HUES48 (cell line): ENCODE measurements around the gene DYNC2LI1.

Source experiments
- H3K27ac ChIP-seq: one replicate; pipeline ENCODE4 v1.7.0; 2013; ENCODE audit warnings: low read depth, low read length, inconsistent platforms
- H3K27me3 ChIP-seq: 2 replicates; pipeline ENCODE4 v1.6.1; 2013; ENCODE audit warnings: mild to moderate bottlenecking, low read length; ENCODE audit not compliant: control insufficient read depth, insufficient read depth
- H3K36me3 ChIP-seq: 2 replicates; pipeline ENCODE4 v1.6.1; 2013; ENCODE audit warnings: low read length; ENCODE audit not compliant: control insufficient read depth, insufficient read depth
- H3K4me1 ChIP-seq: 2 replicates; pipeline ENCODE4 v1.6.1; 2013; ENCODE audit warnings: mild to moderate bottlenecking, low read length; ENCODE audit not compliant: control insufficient read depth, insufficient read depth
- H3K4me3 ChIP-seq: 2 replicates; pipeline ENCODE4 v1.5.1; 2013; ENCODE audit warnings: mild to moderate bottlenecking, low read depth, low read length
- H3K9ac ChIP-seq: 2 replicates; pipeline ENCODE4 v1.6.1; 2013; ENCODE audit warnings: mild to moderate bottlenecking, low read depth, low read length, moderate library complexity
- H3K9me3 ChIP-seq: 2 replicates; pipeline ENCODE4 v1.6.1; 2013; ENCODE audit warnings: low read length; ENCODE audit not compliant: control insufficient read depth, insufficient read depth

The DYNC2LI1 gene

DNA sequence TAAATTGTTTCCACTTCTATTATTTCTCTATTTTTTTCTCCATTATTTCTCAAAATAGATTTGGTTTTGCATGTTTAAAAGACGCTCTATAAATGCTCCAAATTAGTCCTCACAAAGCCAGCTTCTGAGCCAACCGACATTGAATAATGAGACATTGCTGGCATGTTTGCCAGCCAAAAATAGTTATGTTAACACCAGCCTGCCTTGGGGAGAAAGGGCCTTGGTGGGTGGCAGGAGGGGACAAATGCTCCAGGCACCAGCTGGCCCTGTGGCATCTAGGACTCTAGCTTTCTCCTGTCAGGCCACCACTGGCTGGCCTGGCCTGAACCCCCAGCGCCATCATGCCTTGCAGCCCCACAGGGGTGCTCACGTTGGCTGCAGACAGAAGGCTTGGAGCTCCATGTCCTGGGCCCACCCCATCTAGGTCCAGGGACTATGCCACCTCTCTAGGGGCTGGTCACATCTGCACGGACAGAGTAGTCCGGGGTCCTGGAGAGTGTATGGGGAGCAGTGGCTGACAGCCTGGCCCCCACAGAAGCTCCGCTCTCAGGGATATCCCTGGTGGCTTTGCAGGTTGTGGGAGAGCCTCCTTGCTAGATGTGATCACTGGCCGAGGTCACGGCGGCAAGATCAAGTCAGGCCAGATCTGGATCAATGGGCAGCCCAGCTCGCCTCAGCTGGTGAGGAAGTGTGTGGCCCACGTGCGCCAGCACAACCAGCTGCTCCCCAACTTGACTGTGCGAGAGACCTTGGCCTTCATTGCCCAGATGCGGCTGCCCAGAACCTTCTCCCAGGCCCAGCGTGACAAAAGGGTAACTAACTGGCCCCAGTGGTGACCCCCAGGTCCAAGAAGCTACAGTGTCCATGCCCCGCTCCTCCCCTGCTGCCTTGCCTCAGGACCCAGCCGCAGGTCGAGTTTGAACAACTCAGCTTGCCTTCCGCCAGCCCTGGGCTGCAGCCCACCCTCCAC lies 77.5 kb downstream of the DYNC2LI1 start:
- Histone ChIP-seq H3K27me3 (no peaks in the 10 kb centered on the region), H3K4me1 (no peaks in the 10 kb centered on the region), H3K36me3 (no peaks in the 10 kb centered on the region), H3K9me3 (no peaks in the 10 kb centered on the region), H3K4me3 (no peak overlapping the region), H3K9ac (no peak overlapping the region), H3K27ac (no peak overlapping the region)

DNA sequence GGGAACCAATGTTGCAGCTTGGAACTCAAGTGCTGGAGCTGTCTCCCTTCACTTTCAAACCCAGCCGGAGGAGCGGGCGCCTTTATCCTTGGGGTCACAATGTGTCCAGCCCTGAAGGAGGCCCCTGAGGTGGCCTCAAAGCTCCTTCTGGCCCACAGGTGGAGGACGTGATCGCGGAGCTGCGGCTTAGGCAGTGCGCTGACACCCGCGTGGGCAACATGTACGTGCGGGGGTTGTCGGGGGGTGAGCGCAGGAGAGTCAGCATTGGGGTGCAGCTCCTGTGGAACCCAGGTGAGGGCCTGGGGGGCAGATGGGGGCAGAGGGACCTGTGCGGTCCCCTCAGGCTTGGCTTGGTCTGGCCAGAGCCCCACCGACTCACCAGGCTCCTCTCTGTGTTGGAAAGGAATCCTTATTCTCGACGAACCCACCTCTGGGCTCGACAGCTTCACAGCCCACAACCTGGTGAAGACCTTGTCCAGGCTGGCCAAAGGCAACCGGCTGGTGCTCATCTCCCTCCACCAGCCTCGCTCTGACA lies 78.4 kb downstream of the DYNC2LI1 start:
- H3K4me3 ChIP-seq: no peak overlapping the region
- H3K9ac ChIP-seq: no peak overlapping the region
- H3K27ac ChIP-seq: no peak overlapping the region
- H3K4me1 ChIP-seq: no peaks in the 10 kb centered on the region
- no peaks in the 10 kb centered on the region for H3K36me3 ChIP-seq
- H3K27me3 ChIP-seq: no peaks in the 10 kb centered on the region
- H3K9me3 ChIP-seq: no peaks in the 10 kb centered on the region

DNA sequence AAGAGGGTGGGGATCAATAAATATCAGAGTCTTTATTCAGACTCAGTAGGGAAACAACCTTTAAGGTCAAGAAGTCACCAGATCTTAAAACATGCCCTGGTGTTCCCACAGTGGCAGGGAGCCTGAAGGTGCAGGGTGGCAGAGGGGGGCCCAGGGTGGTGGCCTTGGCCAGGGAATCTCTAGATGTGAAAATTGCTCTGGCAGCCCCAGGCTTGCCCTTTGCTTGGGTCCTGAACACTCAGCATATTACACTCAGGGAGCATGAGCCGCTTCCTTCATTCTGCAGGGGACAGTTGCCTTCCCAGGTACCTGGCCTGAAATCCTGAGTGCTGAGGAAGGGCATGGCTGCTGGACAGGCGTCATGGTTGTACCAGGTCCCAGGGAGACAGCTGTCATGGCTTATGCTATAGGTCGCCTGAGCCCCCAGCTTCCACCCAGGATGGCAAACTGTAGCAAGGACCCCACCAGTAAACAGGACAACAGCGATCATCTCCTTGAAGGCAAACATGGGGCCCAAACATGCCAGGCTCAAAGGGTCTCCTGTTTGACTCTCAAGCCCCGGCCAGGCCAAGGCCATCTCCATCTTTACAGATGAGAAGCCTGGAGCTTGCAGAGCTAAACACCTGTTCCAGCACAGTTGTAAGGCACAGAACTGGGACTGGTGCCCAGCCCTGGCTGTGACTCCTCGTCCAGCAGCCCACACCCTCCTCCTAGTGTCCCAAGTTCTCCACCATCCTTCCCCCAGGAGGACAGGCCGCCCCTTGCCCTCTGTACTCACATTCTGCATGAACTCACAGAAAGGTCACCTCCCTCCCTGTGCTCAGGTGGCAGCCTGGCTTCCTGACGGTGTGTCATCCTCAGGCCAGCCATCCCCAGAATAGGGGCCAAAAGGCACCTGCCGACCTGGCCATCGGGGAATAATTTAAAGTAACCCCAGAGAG lies 79.6 kb downstream of the DYNC2LI1 start:
- Histone ChIP-seq H3K4me3 (no peak overlapping the region), H3K27me3 (peaks cover 1% of the 10 kb centered on the region; the same call in 1 of the 2 replicates), H3K27ac (no peak overlapping the region), H3K9ac (no peak overlapping the region), H3K4me1 (no peaks in the 10 kb centered on the region), H3K36me3 (no peaks in the 10 kb centered on the region), H3K9me3 (no peaks in the 10 kb centered on the region)

DNA sequence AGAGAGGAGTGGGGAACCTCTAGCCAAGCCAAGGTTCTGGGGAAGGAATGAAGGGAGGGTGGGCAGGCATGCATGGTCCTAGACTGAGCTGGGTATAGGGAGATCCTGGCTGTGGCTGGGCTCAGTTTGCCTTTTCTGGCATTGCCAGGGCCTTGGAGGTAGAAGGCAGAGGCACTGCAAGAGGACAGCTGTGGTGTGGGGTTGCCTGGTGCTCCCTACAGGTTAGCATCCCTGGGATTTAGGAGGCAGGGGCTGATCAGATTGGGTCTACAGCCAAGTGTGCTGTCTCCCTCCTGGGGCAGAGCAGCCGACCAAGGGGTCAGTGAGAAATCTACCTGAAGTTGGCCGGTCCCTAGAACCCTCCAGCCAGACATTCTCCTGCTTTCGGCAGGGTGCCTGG lies 80.8 kb downstream of the DYNC2LI1 start:
- Histone ChIP-seq H3K27me3 (peaks cover 6% of the 10 kb centered on the region; the same call in 1 of the 2 replicates), H3K36me3 (no peaks in the 10 kb centered on the region), H3K4me1 (no peaks in the 10 kb centered on the region), H3K4me3 (no peak overlapping the region), H3K27ac (no peak overlapping the region), H3K9me3 (no peaks in the 10 kb centered on the region), H3K9ac (no peak overlapping the region)

DNA sequence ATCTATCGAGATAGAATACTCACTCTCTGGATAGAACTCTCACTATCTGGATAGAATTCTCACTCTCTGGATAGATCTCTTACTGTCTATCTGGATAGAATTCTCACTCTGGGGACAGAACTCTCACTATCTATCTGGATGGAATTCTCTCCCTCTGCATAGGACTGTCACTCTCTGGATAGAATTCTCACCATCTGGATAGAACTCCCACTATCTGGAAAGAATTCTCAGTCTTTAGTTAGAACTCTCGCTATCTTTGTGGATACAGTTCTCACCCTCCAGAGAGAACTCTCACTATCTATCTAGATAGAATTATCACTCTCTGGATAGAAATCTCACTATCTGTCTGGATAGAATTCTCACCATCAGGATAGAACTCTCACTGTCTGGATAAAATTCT lies 81.5 kb downstream of the DYNC2LI1 start:
- no peak overlapping the region for H3K9ac ChIP-seq
- H3K27me3 ChIP-seq: peaks cover 6% of the 10 kb centered on the region; the same call in 1 of the 2 replicates
- H3K4me3 ChIP-seq: no peak overlapping the region
- H3K9me3 ChIP-seq: no peaks in the 10 kb centered on the region
- no peak overlapping the region for H3K27ac ChIP-seq
- no peaks in the 10 kb centered on the region for H3K4me1 ChIP-seq
- no peaks in the 10 kb centered on the region for H3K36me3 ChIP-seq
